Measurements from ENCODE around the gene NAP1L4.

The NAP1L4 gene

GRCh38 chr11:2942447-2942846, 49.7 kb downstream of the NAP1L4 start:
- no peak for TF ChIP-seq TEAD4 (IDR thresholded peaks at IDR 0.05)
- no peak for TF ChIP-seq YY1 (IDR thresholded peaks at IDR 0.05; ENCODE audit: low read depth)
- TF ChIP-seq TAF1 (IDR thresholded peaks at IDR 0.05; ENCODE audit: low read depth) = no peak
- TF ChIP-seq FOXM1 (IDR thresholded peaks at IDR 0.05; ENCODE audit: borderline replicate concordance, low read depth) = no peak
- TF ChIP-seq MAX (IDR thresholded peaks at IDR 0.05) = no peak
- no peak for TF ChIP-seq ZBTB7A (IDR thresholded peaks at IDR 0.05; ENCODE audit: low read depth)
- TF ChIP-seq CEBPB (IDR thresholded peaks at IDR 0.05) = no peak
- TF ChIP-seq REST (IDR thresholded peaks at IDR 0.05; ENCODE audit: low read depth) = no peak
- TF ChIP-seq CREB1 (IDR thresholded peaks at IDR 0.05; ENCODE audit: low read depth) = no peak
- no peak for TF ChIP-seq NFIC (IDR thresholded peaks at IDR 0.05)
- TF ChIP-seq EP300 (IDR thresholded peaks at IDR 0.05; ENCODE audit: borderline replicate concordance) = no peak
- no peak for TF ChIP-seq RAD21 (IDR thresholded peaks at IDR 0.05; ENCODE audit: low read depth)
- no peak for TF ChIP-seq USF1 (IDR thresholded peaks at IDR 0.05)
- TF ChIP-seq TCF12 (IDR thresholded peaks at IDR 0.05; ENCODE audit: low read depth) = no peak
- no peak for TF ChIP-seq EGR1 (IDR thresholded peaks at IDR 0.05)

- TF ChIP-seq USF1 (IDR thresholded peaks at IDR 0.05) = no peak
- TF ChIP-seq ZBTB7A (IDR thresholded peaks at IDR 0.05; ENCODE audit: low read depth) = peak; percentile 56; the same call in 1 of the 2 replicates
Observed at GRCh38 chr11:2940921-2941821, 51.0 kb downstream of the NAP1L4 start.

GRCh38 chr11:2940147-2940920, 51.8 kb downstream of the NAP1L4 start:
- TF ChIP-seq USF1 (IDR thresholded peaks at IDR 0.05) (no peak), CEBPB (IDR thresholded peaks at IDR 0.05) (no peak), TAF1 (IDR thresholded peaks at IDR 0.05; ENCODE audit: low read depth) (no peak), TEAD4 (IDR thresholded peaks at IDR 0.05) (no peak), RAD21 (IDR thresholded peaks at IDR 0.05; ENCODE audit: low read depth) (no peak), EGR1 (IDR thresholded peaks at IDR 0.05) (no peak)

- TF ChIP-seq NFIC (IDR thresholded peaks at IDR 0.05) (no peak), REST (IDR thresholded peaks at IDR 0.05; ENCODE audit: low read depth) (no peak), CEBPB (IDR thresholded peaks at IDR 0.05) (no peak), TAF1 (IDR thresholded peaks at IDR 0.05; ENCODE audit: low read depth) (no peak)
Observed at GRCh38 chr11:2934611-2935239, 57.4 kb downstream of the NAP1L4 start.

- TF ChIP-seq TCF12 (IDR thresholded peaks at IDR 0.05; ENCODE audit: low read depth) (no peak), YY1 (IDR thresholded peaks at IDR 0.05; ENCODE audit: low read depth) (no peak), MAX (IDR thresholded peaks at IDR 0.05) (no peak), CREB1 (IDR thresholded peaks at IDR 0.05; ENCODE audit: low read depth) (no peak)
Observed at GRCh38 chr11:2934021-2934550, 58.0 kb downstream of the NAP1L4 start.

Data from Ishikawa (cell line).